ENCODE results near the gene RAB15. TPM values are rescaled to one million over a fixed set of nuclear protein-coding genes. Genes with fewer than 3 reads are reported as not detected.

The RAB15 gene
- total and polyA plus RNA-seq, 9 of the 15 experiments (the other 6 are each of a cell fraction or from before 2014, with no cell fraction given) = 0.09 to 0.30 (median 0.16) TPM; not detected in 2

GRCh38 chr14:64986648-64987437 is 14.7 kb upstream of the RAB15 start, which contains the start of gene FNTB (continued):
- TF ChIP-seq ZBTB40 (IDR thresholded peaks at IDR 0.05) (no peak; the same call in 1 of the 2 replicates), ZBTB40 (CRISPR knock-in tag; IDR thresholded peaks at IDR 0.05) (no peak), ZBTB8A (IDR thresholded peaks at IDR 0.05; ENCODE audit: partially characterized antibody) (no peak), ZNF445 (CRISPR knock-in tag; IDR thresholded peaks at IDR 0.05; ENCODE audit: low read depth) (no peak), MYC (IDR thresholded peaks at IDR 0.05; ENCODE audit: low read depth, low read length) (peak; percentile 75), MYC (CRISPR knock-in tag; IDR thresholded peaks at IDR 0.05; ENCODE audit: borderline replicate concordance, low read depth) (peak; percentile 35; the same call in 1 of the 2 replicates), ELK3 (CRISPR knock-in tag; IDR thresholded peaks at IDR 0.05) (no peak), CBX1 (IDR thresholded peaks at IDR 0.05; ENCODE audit: low read depth) (no peak; the same call in 1 of the 2 replicates), ESRRA (IDR thresholded peaks at IDR 0.05; ENCODE audit: borderline replicate concordance, low read depth) (peak; percentile 30; the same call in 1 of the 2 replicates), KAT8 (IDR thresholded peaks at IDR 0.05; ENCODE audit: low read depth) (no peak), HNRNPL (IDR thresholded peaks at IDR 0.05; ENCODE audit: low read depth, low read length) (no peak), HLTF (IDR thresholded peaks at IDR 0.05) (peak; percentile 86), OTX1 (CRISPR knock-in tag; IDR thresholded peaks at IDR 0.05) (0 out of 2 replicates have a peak, but pooled peaks have one; percentile 46), PCBP2 (IDR thresholded peaks at IDR 0.05; ENCODE audit: low read depth, low read length, poor library complexity, severe bottlenecking) (no peak), SMAD3 (CRISPR knock-in tag; conservative IDR thresholded peaks at IDR 0.05) (no peak), NBN (IDR thresholded peaks at IDR 0.05; ENCODE audit: low read depth) (peak; percentile 63; the same call in 1 of the 2 replicates), YBX1 (IDR thresholded peaks at IDR 0.05) (no peak), SP1 (CRISPR knock-in tag; IDR thresholded peaks at IDR 0.05) (peak; percentile 65; the same call in 1 of the 2 replicates), MEIS2 (IDR thresholded peaks at IDR 0.05; ENCODE audit: partially characterized antibody) (no peak)
